ENCODE results near the gene SDHD.
A peak's percentile ranks its signal among the peaks of the same experiment; 100 is the strongest.
"Not testable (repeated sequence)": the region's sequence is repeated elsewhere in the genome, so short reads cannot be mapped to it uniquely, and the experiment has no call there.

SDHD gene

GRCh38 chr11:112086422-112087191 lies at the start of gene SDHD, which contains the start of gene TIMM8B:
TSS of gene SDHD (plus strand) at chr11:112086873. CDS start at chr11:112086908, 35 bp downstream.
TSS of gene TIMM8B (minus strand) at chr11:112086756. CDS start at chr11:112086723, 33 bp downstream.
- H3K4me1 ChIP-seq (ENCODE audit: control insufficient read depth in 1 of 2, insufficient read depth in 2 of 2, low read length in 2 of 2), result peaks cover 28 to 33% of the 10 kb centered on the region in 2 donors
- peak within 1 kb of the TSS; percentile 92 to 100 for H3K4me3 ChIP-seq (ENCODE audit: low read depth in 1 of 2, low read length in 2 of 2)
- no peaks in the 10 kb centered on the region for H3K9me3 ChIP-seq (ENCODE audit: control insufficient read depth in 1 of 2, low read length in 2 of 2)
- H3K27ac ChIP-seq (ENCODE audit: low read depth, low read length), result peak within 1 kb of the TSS; percentile 28
- no peaks in the 10 kb centered on the region for H3K27me3 ChIP-seq (ENCODE audit: control insufficient read depth in 1 of 2, insufficient read depth in 2 of 2, low read length in 2 of 2)
- peaks cover 24 to 64% of the 10 kb centered on the region in 2 donors for H3K36me3 ChIP-seq (ENCODE audit: control insufficient read depth in 1 of 2, insufficient read depth in 2 of 2, low read length in 2 of 2)
- peak within 1 kb of the TSS; percentile 92 to 97 for H3K9ac ChIP-seq (ENCODE audit: low read depth in 1 of 2, low read length in 2 of 2)

DNA sequence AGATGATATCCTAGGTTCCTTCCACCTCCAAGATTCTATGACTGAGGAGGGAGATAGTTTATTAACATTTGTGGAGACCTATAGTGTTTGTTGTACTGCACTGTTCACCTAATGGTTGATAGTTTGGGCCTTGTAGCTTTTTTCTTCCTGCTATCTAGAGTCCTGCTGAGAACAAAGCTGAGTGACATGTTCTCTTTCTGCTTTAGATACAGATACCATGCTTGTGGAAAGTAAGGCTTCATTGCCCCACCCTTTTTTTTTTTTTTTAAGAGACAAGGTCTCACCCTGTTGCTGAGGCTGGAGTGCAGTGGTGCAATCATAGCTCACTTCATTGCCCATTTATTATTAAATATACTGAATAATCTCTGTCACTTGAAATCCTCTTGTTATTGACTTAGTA lies 49.1 kb upstream of the SDHD start:
- Histone ChIP-seq H3K4me1 (ENCODE audit: control insufficient read depth in 1 of 2, insufficient read depth in 2 of 2, low read length in 2 of 2) (no peaks in the 10 kb centered on the region), H3K27ac (ENCODE audit: low read depth, low read length) (no peak overlapping the region), H3K27me3 (ENCODE audit: control insufficient read depth in 1 of 2, insufficient read depth in 2 of 2, low read length in 2 of 2) (no peaks in the 10 kb centered on the region), H3K36me3 (ENCODE audit: control insufficient read depth in 1 of 2, insufficient read depth in 2 of 2, low read length in 2 of 2) (peaks cover 28 to 67% of the 10 kb centered on the region in 2 donors), H3K9me3 (ENCODE audit: control insufficient read depth in 1 of 2, low read length in 2 of 2) (no peaks in the 10 kb centered on the region), H3K9ac (ENCODE audit: low read depth in 1 of 2, low read length in 2 of 2) (no peak overlapping the region), H3K4me3 (ENCODE audit: low read depth in 1 of 2, low read length in 2 of 2) (no peak overlapping the region)

GRCh38 chr11:112042161-112042960 lies 44.3 kb upstream of the SDHD start:
- Histone ChIP-seq H3K27ac (ENCODE audit: low read depth, low read length) (no peak overlapping the region), H3K4me1 (ENCODE audit: control insufficient read depth in 1 of 2, insufficient read depth in 2 of 2, low read length in 2 of 2) (no peaks in the 10 kb centered on the region), H3K27me3 (ENCODE audit: control insufficient read depth in 1 of 2, insufficient read depth in 2 of 2, low read length in 2 of 2) (no peaks in the 10 kb centered on the region), H3K9ac (ENCODE audit: low read depth in 1 of 2, low read length in 2 of 2) (no peak overlapping the region), H3K4me3 (ENCODE audit: low read depth in 1 of 2, low read length in 2 of 2) (no peak overlapping the region), H3K36me3 (ENCODE audit: control insufficient read depth in 1 of 2, insufficient read depth in 2 of 2, low read length in 2 of 2) (peaks cover 22 to 68% of the 10 kb centered on the region in 2 donors), H3K9me3 (ENCODE audit: control insufficient read depth in 1 of 2, low read length in 2 of 2) (no peaks in the 10 kb centered on the region)

DNA sequence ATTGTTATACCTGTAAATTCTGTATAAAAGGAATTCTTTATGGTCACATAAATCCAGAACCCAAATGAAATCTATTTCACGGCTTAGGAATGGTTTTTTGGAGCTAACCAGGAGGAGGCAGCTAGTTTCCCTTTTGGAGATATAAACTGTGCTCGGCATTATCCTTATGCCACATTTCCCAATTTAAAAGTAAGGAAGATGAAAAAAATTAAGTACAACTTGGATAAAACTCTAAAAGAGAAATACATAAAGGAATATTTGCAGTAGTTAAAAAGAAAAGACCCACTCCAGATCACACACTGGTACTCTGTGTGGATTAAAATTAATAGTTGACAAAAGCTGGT lies 43.7 kb upstream of the SDHD start:
- Histone ChIP-seq H3K27me3 (ENCODE audit: control insufficient read depth in 1 of 2, insufficient read depth in 2 of 2, low read length in 2 of 2) (no peaks in the 10 kb centered on the region), H3K36me3 (ENCODE audit: control insufficient read depth in 1 of 2, insufficient read depth in 2 of 2, low read length in 2 of 2) (peaks cover 20 to 63% of the 10 kb centered on the region in 2 donors), H3K9me3 (ENCODE audit: control insufficient read depth in 1 of 2, low read length in 2 of 2) (no peaks in the 10 kb centered on the region), H3K9ac (ENCODE audit: low read depth in 1 of 2, low read length in 2 of 2) (no peak overlapping the region), H3K4me3 (ENCODE audit: low read depth in 1 of 2, low read length in 2 of 2) (no peak overlapping the region), H3K4me1 (ENCODE audit: control insufficient read depth in 1 of 2, insufficient read depth in 2 of 2, low read length in 2 of 2) (no peaks in the 10 kb centered on the region), H3K27ac (ENCODE audit: low read depth, low read length) (no peak overlapping the region)

DNA sequence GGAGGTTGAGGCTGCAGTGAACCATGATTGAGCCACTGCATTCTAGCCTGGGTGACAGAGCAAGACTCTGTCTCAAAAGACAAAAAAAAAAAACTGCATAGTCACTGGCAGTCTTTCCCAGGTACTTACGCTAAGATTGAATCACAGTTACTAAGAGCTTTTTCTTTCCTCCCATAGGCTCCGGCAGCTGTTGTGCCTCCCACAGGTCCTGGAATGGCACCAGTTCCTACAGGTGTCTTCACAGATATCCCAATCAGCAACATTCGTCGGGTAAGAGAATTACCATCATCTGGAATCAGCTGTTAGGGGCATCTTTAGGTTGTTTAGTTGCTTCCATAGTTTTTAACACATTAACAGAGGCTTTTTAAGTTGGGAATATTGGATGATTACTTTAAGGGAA lies 41.7 kb upstream of the SDHD start:
- Histone ChIP-seq H3K27me3 (ENCODE audit: control insufficient read depth in 1 of 2, insufficient read depth in 2 of 2, low read length in 2 of 2) (no peaks in the 10 kb centered on the region), H3K4me3 (ENCODE audit: low read depth in 1 of 2, low read length in 2 of 2) (no peak overlapping the region), H3K9me3 (ENCODE audit: control insufficient read depth in 1 of 2, low read length in 2 of 2) (no peaks in the 10 kb centered on the region), H3K36me3 (ENCODE audit: control insufficient read depth in 1 of 2, insufficient read depth in 2 of 2, low read length in 2 of 2) (peaks cover 13 to 51% of the 10 kb centered on the region in 2 donors), H3K4me1 (ENCODE audit: control insufficient read depth in 1 of 2, insufficient read depth in 2 of 2, low read length in 2 of 2) (no peaks in the 10 kb centered on the region), H3K9ac (ENCODE audit: low read depth in 1 of 2, low read length in 2 of 2) (no peak overlapping the region), H3K27ac (ENCODE audit: low read depth, low read length) (no peak overlapping the region)

DNA sequence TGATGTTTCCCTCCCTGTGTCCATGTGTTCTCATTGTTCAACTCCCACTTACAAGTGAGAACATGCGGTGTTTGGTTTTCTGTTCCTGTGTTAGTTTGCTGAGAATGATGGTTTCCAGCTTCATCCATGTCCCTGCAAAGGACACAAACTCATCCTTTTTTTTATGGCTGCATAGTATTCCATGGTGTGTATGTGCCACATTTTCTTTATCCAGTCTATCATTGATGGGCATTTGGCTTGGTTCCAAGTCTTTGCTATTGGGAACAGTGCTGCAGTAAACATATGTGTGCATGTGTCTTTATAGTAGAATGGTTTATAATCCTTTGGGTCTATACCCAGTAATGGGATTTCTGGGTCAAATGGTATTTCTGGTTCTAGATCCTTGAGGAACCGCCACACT lies 40.0 kb upstream of the SDHD start:
- peaks cover 9 to 49% of the 10 kb centered on the region in 2 donors for H3K36me3 ChIP-seq (ENCODE audit: control insufficient read depth in 1 of 2, insufficient read depth in 2 of 2, low read length in 2 of 2)

DNA sequence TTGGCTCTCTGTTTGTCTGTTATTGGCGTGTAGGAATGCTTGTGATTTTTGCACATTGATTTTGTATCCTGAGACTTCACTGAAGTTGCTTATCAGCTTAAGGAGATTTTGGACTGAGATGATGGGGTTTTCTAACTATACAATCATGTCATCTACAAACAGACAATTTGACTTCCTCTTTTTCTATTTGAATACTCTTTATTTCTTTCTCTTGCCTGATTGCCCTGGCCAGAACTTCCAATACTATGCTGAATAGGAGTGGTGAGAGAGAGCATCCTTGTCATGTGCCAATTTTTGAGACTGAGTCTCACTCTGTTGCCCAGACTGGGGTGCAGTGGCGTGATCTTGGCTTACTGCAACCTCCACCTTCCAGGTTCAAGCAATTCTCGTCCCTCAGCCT lies 38.4 kb upstream of the SDHD start:
- H3K4me1 ChIP-seq (ENCODE audit: control insufficient read depth in 1 of 2, insufficient read depth in 2 of 2, low read length in 2 of 2); H3K27ac ChIP-seq (ENCODE audit: low read depth, low read length); H3K4me3 ChIP-seq (ENCODE audit: low read depth in 1 of 2, low read length in 2 of 2); H3K9me3 ChIP-seq (ENCODE audit: control insufficient read depth in 1 of 2, low read length in 2 of 2); H3K9ac ChIP-seq (ENCODE audit: low read depth in 1 of 2, low read length in 2 of 2); H3K27me3 ChIP-seq (ENCODE audit: control insufficient read depth in 1 of 2, insufficient read depth in 2 of 2, low read length in 2 of 2): not testable (repeated sequence)
- peaks cover 9 to 52% of the 10 kb centered on the region in 2 donors for H3K36me3 ChIP-seq (ENCODE audit: control insufficient read depth in 1 of 2, insufficient read depth in 2 of 2, low read length in 2 of 2)

More for the DNA sequence above, 40.0 kb upstream of the SDHD start:
- not testable (repeated sequence) for H3K27me3 ChIP-seq (ENCODE audit: control insufficient read depth in 1 of 2, insufficient read depth in 2 of 2, low read length in 2 of 2); H3K4me1 ChIP-seq (ENCODE audit: control insufficient read depth in 1 of 2, insufficient read depth in 2 of 2, low read length in 2 of 2); H3K4me3 ChIP-seq (ENCODE audit: low read depth in 1 of 2, low read length in 2 of 2); H3K9ac ChIP-seq (ENCODE audit: low read depth in 1 of 2, low read length in 2 of 2); H3K9me3 ChIP-seq (ENCODE audit: control insufficient read depth in 1 of 2, low read length in 2 of 2); H3K27ac ChIP-seq (ENCODE audit: low read depth, low read length)

- H3K4me3 ChIP-seq (ENCODE audit: low read depth in 1 of 2, low read length in 2 of 2), result no peak overlapping the region
- H3K36me3 ChIP-seq (ENCODE audit: control insufficient read depth in 1 of 2, insufficient read depth in 2 of 2, low read length in 2 of 2), result peaks cover 5 to 56% of the 10 kb centered on the region in 2 donors
- H3K27ac ChIP-seq (ENCODE audit: low read depth, low read length), result no peak overlapping the region
- no peaks in the 10 kb centered on the region for H3K27me3 ChIP-seq (ENCODE audit: control insufficient read depth in 1 of 2, insufficient read depth in 2 of 2, low read length in 2 of 2)
- no peaks in the 10 kb centered on the region for H3K4me1 ChIP-seq (ENCODE audit: control insufficient read depth in 1 of 2, insufficient read depth in 2 of 2, low read length in 2 of 2)
- no peak overlapping the region for H3K9ac ChIP-seq (ENCODE audit: low read depth in 1 of 2, low read length in 2 of 2)
- H3K9me3 ChIP-seq (ENCODE audit: control insufficient read depth in 1 of 2, low read length in 2 of 2), result no peaks in the 10 kb centered on the region
These were observed 36.9 kb upstream of the SDHD start for GRCh38 chr11:112049777-112050176.

- H3K27ac ChIP-seq (ENCODE audit: low read depth, low read length), result no peak overlapping the region
- H3K36me3 ChIP-seq (ENCODE audit: control insufficient read depth in 1 of 2, insufficient read depth in 2 of 2, low read length in 2 of 2), result peaks cover 0 to 49% of the 10 kb centered on the region in 2 donors
- no peak overlapping the region for H3K9ac ChIP-seq (ENCODE audit: low read depth in 1 of 2, low read length in 2 of 2)
- no peaks in the 10 kb centered on the region for H3K9me3 ChIP-seq (ENCODE audit: control insufficient read depth in 1 of 2, low read length in 2 of 2)
- H3K4me3 ChIP-seq (ENCODE audit: low read depth in 1 of 2, low read length in 2 of 2), result no peak overlapping the region
- H3K27me3 ChIP-seq (ENCODE audit: control insufficient read depth in 1 of 2, insufficient read depth in 2 of 2, low read length in 2 of 2), result no peaks in the 10 kb centered on the region
- no peaks in the 10 kb centered on the region for H3K4me1 ChIP-seq (ENCODE audit: control insufficient read depth in 1 of 2, insufficient read depth in 2 of 2, low read length in 2 of 2)
These were observed 36.0 kb upstream of the SDHD start for GRCh38 chr11:112050721-112051120.

DNA sequence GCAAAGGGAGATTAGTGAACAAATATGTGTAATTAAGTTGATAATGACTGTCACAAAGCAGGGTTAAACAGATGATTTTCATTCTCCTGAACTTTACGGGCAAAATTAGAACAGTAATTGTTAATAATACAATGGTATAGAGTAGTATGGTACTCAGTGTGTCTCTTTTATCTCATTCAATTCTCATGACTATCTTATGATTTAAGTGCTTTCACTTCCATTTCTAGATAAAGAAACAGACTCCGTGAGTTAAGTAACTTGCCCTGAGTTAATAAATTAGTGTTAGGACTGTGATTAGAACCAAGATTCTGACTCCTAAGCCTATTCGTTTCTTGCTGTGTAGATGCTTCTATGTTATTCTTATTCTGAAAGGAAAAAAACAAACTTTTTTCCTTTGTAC lies 34.9 kb upstream of the SDHD start:
- H3K9ac ChIP-seq (ENCODE audit: low read depth in 1 of 2, low read length in 2 of 2), result no peak overlapping the region
- H3K27ac ChIP-seq (ENCODE audit: low read depth, low read length), result no peak overlapping the region
- no peak overlapping the region for H3K4me3 ChIP-seq (ENCODE audit: low read depth in 1 of 2, low read length in 2 of 2)
- no peaks in the 10 kb centered on the region for H3K4me1 ChIP-seq (ENCODE audit: control insufficient read depth in 1 of 2, insufficient read depth in 2 of 2, low read length in 2 of 2)
- H3K27me3 ChIP-seq (ENCODE audit: control insufficient read depth in 1 of 2, insufficient read depth in 2 of 2, low read length in 2 of 2), result no peaks in the 10 kb centered on the region
- peaks cover 0 to 51% of the 10 kb centered on the region in 2 donors for H3K36me3 ChIP-seq (ENCODE audit: control insufficient read depth in 1 of 2, insufficient read depth in 2 of 2, low read length in 2 of 2)
- H3K9me3 ChIP-seq (ENCODE audit: control insufficient read depth in 1 of 2, low read length in 2 of 2), result no peaks in the 10 kb centered on the region

Measured in duodenal mucosa (tissue), 2 donors.